ENCODE data around the gene CFAP58. TPM values are rescaled to one million over a fixed set of nuclear protein-coding genes. Genes with fewer than 3 reads are reported as not detected.

Gene CFAP58
- total RNA-seq, 2 donors from 2014 or later: 3.5 to 4.8 TPM

DNA sequence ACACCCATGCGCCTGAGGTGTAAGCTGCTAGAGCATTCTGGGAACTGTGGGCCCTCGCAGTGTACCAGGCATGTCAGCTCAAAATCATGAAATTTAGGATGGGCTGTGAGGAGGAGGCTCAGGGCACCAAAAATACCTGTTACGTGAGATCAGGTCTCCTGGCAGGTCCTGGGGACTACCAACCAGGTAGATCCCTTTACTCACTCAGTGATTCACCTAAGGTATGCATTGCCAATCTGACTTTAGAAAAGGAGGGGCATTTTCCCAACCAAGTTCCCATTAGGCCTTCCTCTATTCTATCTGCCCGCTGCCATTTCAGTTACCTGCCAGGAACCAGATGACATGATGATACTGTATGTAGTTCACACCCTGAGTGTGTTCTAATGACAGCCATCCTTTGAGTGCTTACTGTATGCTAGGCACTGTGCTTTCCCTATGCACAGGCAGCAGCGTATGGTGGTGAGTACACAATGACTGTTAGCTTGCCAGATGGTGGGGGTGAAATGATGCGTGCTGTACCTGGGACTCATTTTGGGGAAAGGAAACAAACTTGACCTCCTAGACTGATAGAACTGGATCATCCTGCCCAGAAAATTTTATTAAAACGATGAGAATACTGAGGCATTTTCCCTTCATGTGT is 62.0 kb downstream of the CFAP58 start:
- TF ChIP-seq CTCF (IDR thresholded peaks at IDR 0.05): no peak
- Histone ChIP-seq H3K27ac (no peak overlapping the region), H3K27me3 (no peaks in the 10 kb centered on the region), H3K9me3 (no peaks in the 10 kb centered on the region), H3K4me3 (no peak overlapping the region), H3K36me3 (no peaks in the 10 kb centered on the region), H3K4me1 (no peaks in the 10 kb centered on the region)
- DNase-seq (ENCODE audit: low spot score): no peak

- Histone ChIP-seq H3K27me3 (no peaks in the 10 kb centered on the region), H3K4me3 (no peak overlapping the region), H3K9me3 (no peaks in the 10 kb centered on the region), H3K36me3 (no peaks in the 10 kb centered on the region), H3K4me1 (no peaks in the 10 kb centered on the region), H3K27ac (no peak overlapping the region)
- TF ChIP-seq CTCF (IDR thresholded peaks at IDR 0.05): no peak
- no peak for DNase-seq (ENCODE audit: low spot score)
Observed at GRCh38 chr10:104416851-104417250, 63.2 kb downstream of the CFAP58 start.

- Histone ChIP-seq H3K4me1 (no peaks in the 10 kb centered on the region), H3K36me3 (no peaks in the 10 kb centered on the region), H3K27me3 (no peaks in the 10 kb centered on the region), H3K4me3 (no peak overlapping the region), H3K27ac (no peak overlapping the region), H3K9me3 (no peaks in the 10 kb centered on the region)
- DNase-seq (ENCODE audit: low spot score): no peak
- TF ChIP-seq CTCF (IDR thresholded peaks at IDR 0.05): no peak
Observed at GRCh38 chr10:104417637-104418292, 64.1 kb downstream of the CFAP58 start.

DNA sequence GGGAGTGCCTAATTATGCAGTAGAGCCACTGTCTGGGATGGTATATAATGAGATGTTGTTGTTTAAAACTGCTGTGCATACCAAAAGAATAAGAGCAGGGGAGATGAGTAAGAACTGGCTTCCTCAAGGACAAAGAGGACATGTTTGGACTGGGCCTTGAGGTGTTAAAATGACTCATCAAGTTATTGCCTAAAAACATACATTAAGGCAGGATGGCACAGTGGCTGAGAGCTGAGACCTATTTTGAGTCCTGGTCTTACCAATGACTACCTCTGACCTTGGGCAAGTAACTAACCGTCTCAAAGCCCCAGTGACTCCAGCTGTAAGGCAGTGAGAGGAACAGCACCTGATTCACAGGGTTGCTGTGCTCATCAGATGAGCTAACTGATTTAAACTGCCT is 71.1 kb downstream of the CFAP58 start:
- Histone ChIP-seq H3K4me3 (no peak overlapping the region), H3K36me3 (no peaks in the 10 kb centered on the region), H3K4me1 (no peaks in the 10 kb centered on the region), H3K27me3 (no peaks in the 10 kb centered on the region), H3K9me3 (no peaks in the 10 kb centered on the region), H3K27ac (no peak overlapping the region)
- no peak for DNase-seq (ENCODE audit: low spot score)
- TF ChIP-seq CTCF (IDR thresholded peaks at IDR 0.05): no peak

GRCh38 chr10:104427989-104428388 is 74.4 kb downstream of the CFAP58 start:
- Histone ChIP-seq H3K4me3 (no peak overlapping the region), H3K27me3 (no peaks in the 10 kb centered on the region), H3K4me1 (no peaks in the 10 kb centered on the region), H3K9me3 (peaks cover 0 to 4% of the 10 kb centered on the region in 2 donors), H3K27ac (no peak overlapping the region), H3K36me3 (no peaks in the 10 kb centered on the region)
- no peak for TF ChIP-seq CTCF (IDR thresholded peaks at IDR 0.05)
- no peak for DNase-seq (ENCODE audit: low spot score)

All from right atrium auricular region (tissue), 2 donors.